ENCODE data around the gene BOLA3. TPM values are rescaled to one million over a fixed set of nuclear protein-coding genes. Genes with fewer than 3 reads are reported as not detected.

BOLA3 gene
- total and polyA plus RNA-seq, 11 donors = 52.2 to 242 (median 65.3) TPM

DNA sequence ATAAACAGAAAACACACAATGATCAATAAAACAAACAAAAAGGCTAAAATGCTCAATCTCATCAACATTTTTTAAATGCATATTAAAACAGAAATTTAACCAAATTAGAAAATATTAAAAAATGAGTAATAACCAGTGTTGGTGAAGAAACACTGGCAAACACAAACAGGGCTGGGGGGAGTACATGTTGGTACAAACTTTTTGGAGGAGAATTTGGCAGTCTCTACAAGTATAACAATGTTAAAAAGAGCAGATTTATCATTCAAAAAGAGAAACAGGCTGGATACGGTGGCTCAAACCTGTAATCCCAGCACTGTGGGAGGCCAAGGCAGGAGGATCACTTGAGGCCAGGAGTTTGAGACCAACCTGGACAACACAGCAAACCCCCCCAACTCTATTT lies 17.0 kb upstream of the BOLA3 start:
- H3K36me3 ChIP-seq = peaks cover 0 to 100% (median 94%) of the 10 kb centered on the region in 9 donors
- 94 to 100% (median 98%) methylated on average over 1 of the region's 1 CpG for WGBS, 4 donors
- DNase-seq (no peak), ATAC-seq (no peak)
- TF ChIP-seq, protein P1, sequence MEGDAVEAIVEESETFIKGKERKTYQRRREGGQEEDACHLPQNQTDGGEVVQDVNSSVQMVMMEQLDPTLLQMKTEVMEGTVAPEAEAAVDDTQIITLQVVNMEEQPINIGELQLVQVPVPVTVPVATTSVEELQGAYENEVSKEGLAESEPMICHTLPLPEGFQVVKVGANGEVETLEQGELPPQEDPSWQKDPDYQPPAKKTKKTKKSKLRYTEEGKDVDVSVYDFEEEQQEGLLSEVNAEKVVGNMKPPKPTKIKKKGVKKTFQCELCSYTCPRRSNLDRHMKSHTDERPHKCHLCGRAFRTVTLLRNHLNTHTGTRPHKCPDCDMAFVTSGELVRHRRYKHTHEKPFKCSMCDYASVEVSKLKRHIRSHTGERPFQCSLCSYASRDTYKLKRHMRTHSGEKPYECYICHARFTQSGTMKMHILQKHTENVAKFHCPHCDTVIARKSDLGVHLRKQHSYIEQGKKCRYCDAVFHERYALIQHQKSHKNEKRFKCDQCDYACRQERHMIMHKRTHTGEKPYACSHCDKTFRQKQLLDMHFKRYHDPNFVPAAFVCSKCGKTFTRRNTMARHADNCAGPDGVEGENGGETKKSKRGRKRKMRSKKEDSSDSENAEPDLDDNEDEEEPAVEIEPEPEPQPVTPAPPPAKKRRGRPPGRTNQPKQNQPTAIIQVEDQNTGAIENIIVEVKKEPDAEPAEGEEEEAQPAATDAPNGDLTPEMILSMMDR (IDR thresholded peaks at IDR 0.05) = no peak
- TF ChIP-seq POLR2A (IDR thresholded peaks at IDR 0.05) = no peak
- H3K4me3 ChIP-seq = no peak overlapping the region
- no peak overlapping the region for H3K27ac ChIP-seq
- no peaks in the 10 kb centered on the region for H3K27me3 ChIP-seq
- intact Hi-C loops (cut with DNase I) = no loop called here
- no peaks in the 10 kb centered on the region for H3K4me1 ChIP-seq
- H3K9me3 ChIP-seq = peaks cover 0 to 9% (median 0%) of the 10 kb centered on the region in 12 donors

DNA sequence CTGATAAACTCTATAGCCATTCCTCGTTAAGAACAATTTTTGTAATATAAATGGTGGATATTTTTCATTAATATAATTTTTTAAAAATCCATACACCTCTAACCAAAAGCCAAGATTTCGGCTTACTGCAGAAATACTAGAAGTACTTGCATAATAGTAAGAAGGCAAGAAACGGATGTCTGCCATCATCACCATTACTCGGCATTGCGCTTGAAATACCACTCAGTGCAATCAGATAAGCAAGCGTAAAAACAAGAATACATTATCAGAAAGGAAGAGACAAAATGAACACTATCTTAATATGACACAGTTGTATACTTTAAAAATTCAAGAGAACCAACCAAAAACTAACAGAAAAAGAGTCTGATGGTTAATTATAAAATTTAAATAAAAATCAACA lies 15.2 kb upstream of the BOLA3 start:
- Histone ChIP-seq H3K4me1 (no peaks in the 10 kb centered on the region), H3K4me3 (no peak overlapping the region), H3K36me3 (peaks cover 0 to 100% (median 94%) of the 10 kb centered on the region in 9 donors), H3K27me3 (no peaks in the 10 kb centered on the region), H3K9me3 (peaks cover 0 to 9% (median 0%) of the 10 kb centered on the region in 12 donors), H3K27ac (no peak overlapping the region)
- TF ChIP-seq, protein P1 (IDR thresholded peaks at IDR 0.05) = no peak
- no peak for TF ChIP-seq POLR2A (IDR thresholded peaks at IDR 0.05)
- 88 to 91% (median 89%) methylated on average over 6 of the region's 6 CpGs for WGBS, 4 donors
- ATAC-seq (no peak), DNase-seq (no peak)
- intact Hi-C loops (cut with DNase I) = no loop called here

DNA sequence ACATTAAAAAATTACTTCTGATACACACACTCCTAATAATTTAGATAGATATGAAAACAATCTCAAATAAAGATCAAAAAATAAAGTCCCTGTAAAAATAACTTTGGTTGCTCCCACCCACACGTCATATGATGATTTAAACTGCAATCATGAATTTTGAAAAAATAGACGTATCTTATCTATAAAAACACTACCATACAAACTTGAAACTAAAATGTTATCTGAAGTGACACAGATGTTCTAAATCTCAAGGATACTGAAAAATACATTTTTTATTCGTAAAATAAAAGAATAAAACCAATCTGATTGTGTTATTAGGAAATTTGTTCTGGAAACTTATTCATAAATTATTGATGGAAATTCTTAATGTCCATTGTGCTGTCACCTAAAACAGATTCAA lies 8.1 kb upstream of the BOLA3 start:
- Histone ChIP-seq H3K4me3 (no peak overlapping the region), H3K9me3 (no peaks in the 10 kb centered on the region), H3K4me1 (no peaks in the 10 kb centered on the region), H3K36me3 (peaks cover 0 to 100% (median 89%) of the 10 kb centered on the region in 9 donors), H3K27me3 (no peaks in the 10 kb centered on the region), H3K27ac (no peak overlapping the region)
- intact Hi-C loops (cut with DNase I) = loop anchor here in 1 of 10 donors (10.0 kb wide), 1 partner anchor 331 kb away; the partner anchor contains the start of gene STAMBP
- WGBS, 4 donors = 85 to 93% (median 86%) methylated on average over 3 of the region's 3 CpGs
- DNase-seq = no peak
- no peak for TF ChIP-seq POLR2A (IDR thresholded peaks at IDR 0.05)
- ATAC-seq = no peak

DNA sequence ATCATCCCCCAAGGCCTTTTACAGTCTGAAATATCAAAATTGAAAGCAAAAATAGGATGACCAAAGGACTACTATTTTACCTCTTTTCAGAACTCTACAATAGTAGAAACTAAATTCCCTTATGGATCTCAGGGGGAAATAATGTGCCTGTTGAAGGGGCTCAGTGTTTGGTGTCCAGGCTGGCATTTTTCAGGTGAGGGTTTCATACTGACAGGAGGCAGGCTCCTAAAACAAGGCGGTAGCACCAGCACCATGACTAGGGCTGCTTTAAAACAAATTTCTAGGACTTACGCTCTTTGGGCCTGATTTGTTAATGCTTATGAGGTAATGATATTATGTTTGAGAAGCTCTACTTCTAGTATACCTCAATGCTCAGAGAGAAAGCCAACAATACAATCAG lies 5.2 kb upstream of the BOLA3 start:
- no peak overlapping the region for H3K27ac ChIP-seq
- H3K4me3 ChIP-seq = no peak overlapping the region
- H3K27me3 ChIP-seq = no peaks in the 10 kb centered on the region
- WGBS, 4 donors = 90 to 100% (median 96%) methylated on average over 2 of the region's 2 CpGs
- H3K36me3 ChIP-seq = peaks cover 0 to 78% (median 62%) of the 10 kb centered on the region in 9 donors
- intact Hi-C loops (cut with DNase I) = loop anchor here in 1 of 10 donors (10.0 kb wide), 1 partner anchor 328 kb away; the partner anchor contains the start of gene STAMBP
- H3K9me3 ChIP-seq = no peaks in the 10 kb centered on the region
- ATAC-seq (no peak), DNase-seq (no peak)
- TF ChIP-seq, protein P1 (IDR thresholded peaks at IDR 0.05) = no peak
- TF ChIP-seq POLR2A (IDR thresholded peaks at IDR 0.05) = no peak
- peaks cover 0 to 8% (median 4%) of the 10 kb centered on the region in 12 donors for H3K4me1 ChIP-seq
